HepG2 (cell line): ENCODE results near the gene HDGF. TPM values are rescaled to one million over a fixed set of nuclear protein-coding genes. Genes with fewer than 3 reads are reported as not detected.

Experiments used
- ATAC-seq: fragments of 200-7000 bp; cut with Tn5 transposase; 3 replicates; pipeline ENCODE4 v1.9.1; 2020; ENCODE audit warnings: mild to moderate bottlenecking, moderate library complexity
- Bru-seq: library from RNA; stranded (reverse); fragments of 400-500 nt; gene quantifications from one replicate; lab custom pipeline; 2021; lab: Mats Ljungman, UMichigan
- BruChase-seq, 2 experiments: library from RNA; stranded (reverse); fragments of 400-500 nt; gene quantifications; one replicate each; lab custom pipeline; 2021; lab: Mats Ljungman, UMichigan
- BruUV-seq: library from RNA; stranded (reverse); fragments of 400-500 nt; replicated peaks from 2 replicates; lab custom pipeline; 2021; lab: Mats Ljungman, UMichigan
- CTCF ChIA-PET: fragments of 300-600 bp; formaldehyde crosslinking; extraction: SDS; loops from one replicate; lab custom pipeline; 2021; ENCODE audit warnings: low total read pairs, inconsistent platforms, low intra/inter-chr PET ratio; lab: Yijun Ruan, JAX
- POLR2A ChIA-PET: fragments of 350-600 bp; sonication (Branson Sonifier 250); formaldehyde crosslinking; loops from one replicate; lab custom pipeline; 2020; ENCODE audit warnings: antibody characterized with exemption, inconsistent platforms; lab: Yijun Ruan, JAX
- DNase-seq: peaks from one replicate; pipeline ENCODE4 v3.0.0-alpha.2; 2015; ENCODE audit warnings: low spot score
- FAIRE-seq: peaks from 3 replicates; lab custom pipeline; 2011; peaks lifted over from hg19 to GRCh38; lab: Jason Lieb, UNC
- H2AFZ ChIP-seq: one replicate; pipeline ENCODE4 v1.6.1; 2011; ENCODE audit warnings: low read length, inconsistent platforms
- H3K27ac ChIP-seq: fragments of 300-600 bp; 3 replicates; pipeline ENCODE4 v1.8.0; 2011; ENCODE audit warnings: mixed run types, mild to moderate bottlenecking, mixed read lengths, low read length, inconsistent platforms; ENCODE audit not compliant: insufficient read depth; ENCODE audit errors: extremely low read length
- H3K27me3 ChIP-seq, 2 experiments: fragments of 200-600 bp in 1 of 2; 2 replicates in 1 of 2; 3 replicates in 1 of 2; pipeline versions ENCODE4 v1.6.0 to v1.8.0; 2011; ENCODE audit warnings: low read length in 2 of 2, mild to moderate bottlenecking in 2 of 2, moderate library complexity in 2 of 2, inconsistent platforms in 1 of 2; ENCODE audit not compliant: insufficient read depth in 2 of 2, control insufficient read depth in 1 of 2
- H3K36me3 ChIP-seq, 2 experiments: fragments of 200-600 bp in 1 of 2; replicated peaks in 1 of 2; 2 replicates in 1 of 2; 3 replicates in 1 of 2; pipeline versions ENCODE4 v1.5.1 to v1.8.0; 2011; ENCODE audit warnings: low read length in 2 of 2, inconsistent platforms in 1 of 2; ENCODE audit not compliant: insufficient read depth in 2 of 2, control insufficient read depth in 1 of 2
- H3K4me1 ChIP-seq: 2 replicates; pipeline ENCODE4 v1.5.1; 2012; ENCODE audit warnings: low read length, inconsistent platforms; ENCODE audit not compliant: insufficient read depth
- H3K4me2 ChIP-seq: 2 replicates; pipeline ENCODE4 v1.6.0; 2011; ENCODE audit warnings: low read depth, low read length, inconsistent platforms
- H3K4me3 ChIP-seq, 3 experiments: fragments of 200-600 bp in 1 of 3; sonication (generic), shearing (Covaris generic) in 1 of 3; replicated peaks in 1 of 3; 2 replicates each; pipeline ENCODE4 v1.5.1; 2011 to 2016; ENCODE audit warnings: low read length in 3 of 3, inconsistent platforms in 2 of 3, low read depth in 2 of 3, mild to moderate bottlenecking in 2 of 3, control low read depth in 1 of 3, mixed read lengths in 1 of 3; ENCODE audit not compliant: insufficient read depth in 1 of 3
- H3K79me2 ChIP-seq: one replicate; pipeline ENCODE4 v1.6.1; 2011; ENCODE audit warnings: low read length, inconsistent platforms; ENCODE audit not compliant: insufficient read depth
- H3K9ac ChIP-seq: 2 replicates; pipeline ENCODE4 v1.6.0; 2011; ENCODE audit warnings: mild to moderate bottlenecking, low read depth, low read length, inconsistent platforms; ENCODE audit not compliant: insufficient read depth
- H3K9me3 ChIP-seq: 2 replicates; pipeline ENCODE4 v1.5.1; 2012; ENCODE audit warnings: mild to moderate bottlenecking, low read length
- H4K20me1 ChIP-seq: 2 replicates; pipeline ENCODE4 v1.6.0; 2011; ENCODE audit warnings: inconsistent platforms, mild to moderate bottlenecking, low read length, moderate library complexity; ENCODE audit not compliant: insufficient read depth
- AGO2 ChIP-seq: fragments of 200-400 bp; formaldehyde crosslinking; optimal IDR thresholded peaks from 2 replicates; pipeline ENCODE3; 2017; ENCODE audit warnings: mild to moderate bottlenecking, low read depth, low read length, moderate library complexity
- ATF7-NPFF ChIP-seq: sonication (generic); formaldehyde crosslinking; IDR thresholded peaks from 2 replicates; pipeline ENCODE4 v1.8.1; 2023; ENCODE audit warnings: mild to moderate bottlenecking, low read depth, missing genetic modification reagents, moderate library complexity
- CAMTA2 ChIP-seq: sonication (generic); formaldehyde crosslinking; IDR thresholded peaks from 2 replicates; pipeline ENCODE4 v1.4.0; 2020; ENCODE audit warnings: mild to moderate bottlenecking, missing genetic modification reagents, borderline replicate concordance
- DR1 ChIP-seq: sonication (generic); formaldehyde crosslinking; IDR thresholded peaks from 2 replicates; pipeline ENCODE4 v1.8.0; 2021; ENCODE audit warnings: mild to moderate bottlenecking, missing genetic modification reagents, inconsistent platforms
- E2F1 ChIP-seq: sonication (generic); formaldehyde crosslinking; IDR thresholded peaks from 2 replicates; pipeline ENCODE4 v1.5.0; 2020; ENCODE audit warnings: missing genetic modification reagents
- FOXM1 ChIP-seq: sonication (generic); formaldehyde crosslinking; IDR thresholded peaks from 2 replicates; pipeline ENCODE4 v1.5.0; 2020; ENCODE audit warnings: missing genetic modification reagents
- POLR2AphosphoS5 ChIP-seq: IDR thresholded peaks from 2 replicates; pipeline ENCODE4 v1.6.1; 2012; ENCODE audit warnings: low read depth, low read length
- RBFOX2 ChIP-seq: fragments of 200-400 bp; formaldehyde crosslinking; IDR thresholded peaks from 2 replicates; pipeline ENCODE4 v1.6.1; 2017; ENCODE audit warnings: low read depth, mild to moderate bottlenecking, low read length
- ZBTB25 ChIP-seq: IDR thresholded peaks from 2 replicates; pipeline ENCODE4 v1.6.1; 2018; ENCODE audit warnings: missing genetic modification reagents
- ZEB1 ChIP-seq: IDR thresholded peaks from 2 replicates; pipeline ENCODE4 v1.6.1; 2012; ENCODE audit warnings: mild to moderate bottlenecking, low read depth, inconsistent platforms; ENCODE audit not compliant: insufficient replicate concordance
- ZNF138 ChIP-seq: sonication (generic); formaldehyde crosslinking; IDR thresholded peaks from 2 replicates; pipeline ENCODE4 v1.5.0; 2020; ENCODE audit warnings: mild to moderate bottlenecking, low read depth, missing genetic modification reagents
- ZNF562 ChIP-seq: sonication (generic); formaldehyde crosslinking; IDR thresholded peaks from 2 replicates; pipeline ENCODE4 v1.8.0; 2022; ENCODE audit warnings: missing genetic modification reagents, borderline replicate concordance
- ZNF674 ChIP-seq: sonication (generic); formaldehyde crosslinking; IDR thresholded peaks from 2 replicates; pipeline ENCODE4 v1.5.0; 2020; ENCODE audit warnings: low read depth, mild to moderate bottlenecking, missing genetic modification reagents
- WGBS: methylation state at CpG from one replicate; pipeline ENCODE4 v1.1.6; 2017; ENCODE audit warnings: low lambda C conversion rate; 5-methylcytosine and 5-hydroxymethylcytosine counted together
- in situ Hi-C: cut with HindIII; loops from 2 replicates; pipeline ENCODE4 v1.10.0; 2017; ENCODE audit warnings: low pct_unique_long_range_greater_than_20kb; ENCODE audit not compliant: extremely low pct_ligation_motif_present
- intact Hi-C: fragments of 100-400 bp; cut with micrococcal nuclease; formaldehyde crosslinking; loops from one replicate; pipeline ENCODE4 v1.10.0; 2022; ENCODE audit not compliant: unreplicated experiment
- long read RNA-seq, 2 experiments: library from RNA in 1 of 2; library from polyadenylated mRNA in 1 of 2; stranded (forward) in 1 of 2; unstranded in 1 of 2; transcript quantifications; one replicate each; pipeline ENCODE4 v2.0.0, GENCODE V29; 2019 to 2022
- polyA minus RNA-seq, 3 experiments: library from RNA; depleted of rRNA, polyadenylated mRNA; stranded (reverse); fragments of >200 nt; gene quantifications; 2 replicates each; pipeline ENCODE4 v1.2.3, GENCODE V29; 2011; ENCODE audit warnings: low replicate concordance in 1 of 3
- polyA plus RNA-seq, 8 experiments: library from polyadenylated mRNA; depleted of rRNA in 3 of 8; stranded (reverse) in 7 of 8; unstranded in 1 of 8; fragments of >200 nt; fragmentation: Illumina TruSeq in 4 of 8; extraction: Trizol in 4 of 8; gene quantifications; 2 replicates each; pipeline versions ENCODE4 v1.2.1 to v1.2.3, GENCODE V29; 2011 to 2016; ENCODE audit warnings: low read depth in 4 of 8, missing spikeins in 1 of 8, mixed read lengths in 1 of 8; ENCODE audit not compliant: insufficient read depth in 1 of 8
- total RNA-seq, 5 experiments: library from RNA; depleted of rRNA; stranded (reverse); fragments of >200 nt; fragmentation: Illumina TruSeq; extraction: Trizol; gene quantifications; 2 replicates each; pipeline ENCODE4 v1.2.3, GENCODE V29; 2016; ENCODE audit warnings: low read depth in 1 of 5

HDGF gene
- total RNA-seq (2016; rRNA removed; fragmentation: Illumina TruSeq; extraction: Trizol) (183 and 196 TPM in 2 replicates), polyA plus RNA-seq (2011; rRNA removed) (128 and 156 TPM in 2 replicates), polyA minus RNA-seq (2011; rRNA and poly(A)+ RNA removed; ENCODE audit: low replicate concordance) (134 and 389 TPM in 2 replicates), Bru-seq, nascent RNA (percentile 89 among the genes with signal in this experiment), BruChase-seq, experiment 1, labeled RNA remaining after a 6-hour chase (percentile 98 among the genes with signal in this experiment), BruChase-seq, experiment 2, labeled RNA remaining after a 2-hour chase (percentile 96 among the genes with signal in this experiment)
- total RNA-seq (2016; cell fraction: cytosol; rRNA removed; fragmentation: Illumina TruSeq; extraction: Trizol; ENCODE audit: low read depth), result 98.2 and 98.3 TPM in 2 replicates
- 165 and 204 TPM in 2 replicates for total RNA-seq (2016; cell fraction: insoluble cytoplasmic fraction; rRNA removed; fragmentation: Illumina TruSeq; extraction: Trizol)
- 258 and 266 TPM in 2 replicates for total RNA-seq (2016; cell fraction: membrane; rRNA removed; fragmentation: Illumina TruSeq; extraction: Trizol)
- 89.8 and 111 TPM in 2 replicates for total RNA-seq (2016; cell fraction: nucleus; rRNA removed; fragmentation: Illumina TruSeq; extraction: Trizol)
- 115 and 119 TPM in 2 replicates for polyA plus RNA-seq (2011; cell fraction: cytosol; rRNA removed)
- 57.2 and 81.2 TPM in 2 replicates for polyA plus RNA-seq (2011; cell fraction: nucleus; rRNA removed)
- 124 and 162 TPM in 2 replicates for polyA plus RNA-seq (2012)
- 177 and 192 TPM in 2 replicates for polyA plus RNA-seq (2016; cell fraction: cytosol; fragmentation: Illumina TruSeq; extraction: Trizol; ENCODE audit: low read depth)
- 263 and 292 TPM in 2 replicates for polyA plus RNA-seq (2016; cell fraction: insoluble cytoplasmic fraction; fragmentation: Illumina TruSeq; extraction: Trizol; ENCODE audit: low read depth)
- 342 and 343 TPM in 2 replicates for polyA plus RNA-seq (2016; cell fraction: membrane; fragmentation: Illumina TruSeq; extraction: Trizol; ENCODE audit: low read depth)
- 211 and 230 TPM in 2 replicates for polyA plus RNA-seq (2016; cell fraction: nucleus; fragmentation: Illumina TruSeq; extraction: Trizol; ENCODE audit: insufficient read depth, low read depth)
- polyA minus RNA-seq (2011; cell fraction: cytosol; rRNA and poly(A)+ RNA removed), result 64.6 and 71.8 TPM in 2 replicates
- 30.8 and 31.2 TPM in 2 replicates for polyA minus RNA-seq (2011; cell fraction: nucleus; rRNA and poly(A)+ RNA removed)
- long read RNA-seq, experiment 1, transcript HDGF-201 (6 exons, 2,380 nt), result major isoform, 9 of 43 reads
- long read RNA-seq, experiment 1, partial matches to known transcripts, result 5 of 43 reads
- long read RNA-seq, experiment 1, other reads (novel, unspliced or antisense), result 26 of 43 reads
- long read RNA-seq, experiment 2, transcript HDGF-201 (6 exons, 2,380 nt), result major isoform, 149 of 497 reads
- long read RNA-seq, experiment 2, partial matches to known transcripts, result 147 of 497 reads
- long read RNA-seq, experiment 2, other reads (novel, unspliced or antisense), result 198 of 497 reads

GRCh38 chr1:156751451-156751756 lies at the start of gene HDGF:
Gene HDGF, minus strand, starts transcription at chr1:156751675. Its CDS starts 246 bp downstream, at chr1:156751429.
- Histone ChIP-seq H3K4me2 (peak within 1 kb of the TSS; percentile 98), H3K27me3 (no peaks in the 10 kb centered on the region; a peak in 1 of 5 replicates), H3K79me2 (peaks cover 57% of the 10 kb centered on the region), H3K27ac (peak within 1 kb of the TSS; percentile 100), H3K36me3 (no peaks in the 10 kb centered on the region), H2AFZ (no peak within 1 kb of the TSS), H3K4me1 (peaks cover 42% of the 10 kb centered on the region), H4K20me1 (peaks cover 2% of the 10 kb centered on the region; the same call in 1 of the 2 replicates), H3K9ac (peak within 1 kb of the TSS; percentile 95), H3K9me3 (no peaks in the 10 kb centered on the region), H3K4me3 (peak within 1 kb of the TSS; percentile 87 to 90 (median 88))
- FAIRE-seq (no peak), ATAC-seq (no peak; the same call in 1 of the 3 replicates), DNase-seq (no peak)
- no TSS peak for BruUV-seq
- 0% methylated on average over 13 of the region's 48 CpGs for WGBS
- intact Hi-C loops (loop anchor here (1.0 kb wide), 1 partner anchor 16 kb away; the partner anchor contains the start of gene PRCC), in situ Hi-C loops (no loop called here)
- CTCF ChIA-PET, result no interaction called here
- POLR2A ChIA-PET, result interaction anchor here (0.6 to 4.5 kb wide), 9 partner anchors 10 to 242 kb away, joined by 3 to 67 read pairs (median 5); partner anchors contain the start of genes ISG20L2, METTL25B, MRPL24 and PRCC
- peak; percentile 88 for TF ChIP-seq FOXM1
- peak; percentile 18 for TF ChIP-seq AGO2
- TF ChIP-seq DR1 (CRISPR knock-in tag), result 0 out of 2 replicates have a peak, but pooled peaks have one; percentile 8
- TF ChIP-seq ZEB1, result peak; percentile 12
- TF ChIP-seq POLR2AphosphoS5, result peak; percentile 4; the same call in 1 of the 2 replicates
- TF ChIP-seq CAMTA2 (CRISPR knock-in tag), result 0 out of 2 replicates have a peak, but pooled peaks have one; percentile 16
- 0 out of 2 replicates have a peak, but pooled peaks have one; percentile 10 for TF ChIP-seq ATF7-NPFF (CRISPR knock-in tag)
- 0 out of 2 replicates have a peak, but pooled peaks have one; percentile 41 for TF ChIP-seq ZNF138 (CRISPR knock-in tag)
- 0 out of 2 replicates have a peak, but pooled peaks have one; percentile 18 for TF ChIP-seq ZBTB25 (CRISPR knock-in tag)
- no peak for TF ChIP-seq ZNF562
- peak; percentile 60; the same call in 1 of the 2 replicates for TF ChIP-seq RBFOX2
- 0 out of 2 replicates have a peak, but pooled peaks have one; percentile 14 for TF ChIP-seq E2F1 (CRISPR knock-in tag)
- TF ChIP-seq ZNF674 (CRISPR knock-in tag), result 0 out of 2 replicates have a peak, but pooled peaks have one; percentile 16
